Activated CD4-positive, alpha-beta T cell treated with anti-CD3 and anti-CD28 coated beads, Interleukin-2, amount 50 U/mL, for 24 hours (primary cell): ENCODE results near the gene RGS14.
A peak's percentile ranks its signal among the peaks of the same experiment; 100 is the strongest.

Experiments used
- DNase-seq, 2 donors: peaks; one replicate each; pipeline ENCODE4 v3.0.0-alpha.2; 2020; ENCODE audit warnings: low read depth in 1 of 2, low spot score in 1 of 2

Gene RGS14

GRCh38 chr5:177378884-177379883 is 21.5 kb downstream of the RGS14 start:
- peak in 1 of 2 donors; percentile 38 for DNase-seq

GRCh38 chr5:177380805-177381126 is 23.0 kb downstream of the RGS14 start:
- no peak for DNase-seq

GRCh38 chr5:177382423-177383029 is 24.8 kb downstream of the RGS14 start:
- DNase-seq = no peak

- no peak for DNase-seq
Observed at GRCh38 chr5:177383181-177383580, 25.5 kb downstream of the RGS14 start.

GRCh38 chr5:177384134-177384533 is 26.4 kb downstream of the RGS14 start, which contains the start of gene SLC34A1:
TSS of gene SLC34A1 (plus strand) at chr5:177384434. CDS start at chr5:177385742, 1,308 bp downstream.
- DNase-seq = no peak

GRCh38 chr5:177385720-177386119 is 28.0 kb downstream of the RGS14 start:
- DNase-seq = no peak

- DNase-seq = no peak
Observed at GRCh38 chr5:177386542-177386941, 28.8 kb downstream of the RGS14 start.

GRCh38 chr5:177387405-177387804 is 29.7 kb downstream of the RGS14 start:
- no peak for DNase-seq

GRCh38 chr5:177388521-177389052 is 30.9 kb downstream of the RGS14 start:
- DNase-seq = no peak

GRCh38 chr5:177389241-177390169 is 31.8 kb downstream of the RGS14 start:
- DNase-seq = peak; percentile 21 to 54

GRCh38 chr5:177390363-177391300 is 32.9 kb downstream of the RGS14 start:
- DNase-seq = peak; percentile 76 to 83

- no peak for DNase-seq
Observed at GRCh38 chr5:177392765-177393164, 35.0 kb downstream of the RGS14 start.

- no peak for DNase-seq
Observed at GRCh38 chr5:177393206-177393765, 35.6 kb downstream of the RGS14 start.

- no peak for DNase-seq
Observed at GRCh38 chr5:177393990-177394389, 36.3 kb downstream of the RGS14 start.

- no peak for DNase-seq
Observed at GRCh38 chr5:177396078-177396477, 38.4 kb downstream of the RGS14 start.

GRCh38 chr5:177396807-177397206 is 39.1 kb downstream of the RGS14 start:
- DNase-seq = no peak

- no peak for DNase-seq
Observed at GRCh38 chr5:177397875-177398390, 40.2 kb downstream of the RGS14 start.

- no peak for DNase-seq
Observed at GRCh38 chr5:177399997-177400868, 42.5 kb downstream of the RGS14 start, which contains the start of gene PFN3. TSS of gene PFN3 (minus strand) at chr5:177400661. CDS start at chr5:177400576, 85 bp downstream.
